NCI-H774 (cell line): Measurements from ENCODE around the gene CCDC192.

ENCODE experiments used
- DNase-seq: peaks from one replicate; lab custom pipeline; 2025; lab: John Stamatoyannopoulos, UW

CCDC192 gene

DNA sequence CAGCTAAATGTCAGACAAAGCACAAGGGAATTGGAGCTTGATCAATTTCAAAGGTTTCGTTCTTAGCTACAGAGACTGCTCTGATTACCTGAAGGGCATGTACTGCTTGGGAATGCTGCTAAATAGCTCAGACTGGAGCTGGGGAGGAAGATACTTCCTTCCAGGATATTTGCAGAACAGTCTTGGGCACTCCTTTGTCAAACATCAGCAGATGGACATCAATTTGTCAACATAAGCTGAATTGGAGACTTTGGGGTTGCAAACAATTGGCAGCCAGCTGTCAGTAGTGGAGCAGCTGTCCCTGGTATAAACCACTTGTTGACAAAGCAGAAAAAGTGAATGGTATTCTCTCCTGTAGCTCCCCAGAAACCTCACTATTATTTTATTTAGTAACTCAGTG, 182.0 kb downstream of the CCDC192 start:
- peak; percentile 43 for DNase-seq

DNA sequence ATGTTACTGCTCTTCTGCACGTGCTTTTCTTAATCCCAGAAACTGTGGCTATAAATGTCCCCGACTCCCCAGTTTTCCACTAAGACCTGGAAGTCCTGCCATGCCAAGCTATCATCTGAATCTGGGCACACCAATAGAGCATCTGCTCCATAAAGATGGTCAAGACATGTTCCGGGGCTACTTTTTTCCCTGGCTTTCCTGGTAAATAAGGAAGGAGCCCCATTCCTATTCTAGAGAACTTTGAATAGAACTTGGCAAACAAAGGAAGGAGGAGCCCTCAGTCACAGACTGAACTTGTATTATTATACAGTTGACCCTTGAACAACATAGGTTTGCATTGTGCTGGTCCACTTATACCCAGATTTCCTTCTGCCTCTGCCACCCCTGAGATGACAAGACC, 182.9 kb downstream of the CCDC192 start:
- no peak for DNase-seq

- DNase-seq = no peak
Observed at GRCh38 chr5:127887282-127887681, 184.1 kb downstream of the CCDC192 start.

DNA sequence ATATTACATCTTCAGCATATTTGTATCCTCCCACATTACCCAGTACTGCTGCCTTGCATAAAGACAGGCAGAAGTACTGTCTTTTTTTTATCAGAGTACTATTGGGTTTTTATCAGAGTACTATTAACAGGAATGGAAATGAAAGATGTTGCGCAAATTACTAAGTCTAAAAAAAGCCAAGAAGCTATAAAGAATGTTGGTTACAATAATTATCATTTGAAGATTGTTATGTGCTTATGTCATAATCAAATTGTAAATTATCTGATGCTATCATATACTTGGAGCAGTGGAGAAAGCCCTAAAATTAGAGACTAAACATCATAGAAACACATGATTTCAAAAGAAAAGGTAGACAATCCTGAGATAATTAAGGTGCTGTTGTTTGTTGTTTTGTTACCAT, 188.8 kb downstream of the CCDC192 start:
- no peak for DNase-seq

DNA sequence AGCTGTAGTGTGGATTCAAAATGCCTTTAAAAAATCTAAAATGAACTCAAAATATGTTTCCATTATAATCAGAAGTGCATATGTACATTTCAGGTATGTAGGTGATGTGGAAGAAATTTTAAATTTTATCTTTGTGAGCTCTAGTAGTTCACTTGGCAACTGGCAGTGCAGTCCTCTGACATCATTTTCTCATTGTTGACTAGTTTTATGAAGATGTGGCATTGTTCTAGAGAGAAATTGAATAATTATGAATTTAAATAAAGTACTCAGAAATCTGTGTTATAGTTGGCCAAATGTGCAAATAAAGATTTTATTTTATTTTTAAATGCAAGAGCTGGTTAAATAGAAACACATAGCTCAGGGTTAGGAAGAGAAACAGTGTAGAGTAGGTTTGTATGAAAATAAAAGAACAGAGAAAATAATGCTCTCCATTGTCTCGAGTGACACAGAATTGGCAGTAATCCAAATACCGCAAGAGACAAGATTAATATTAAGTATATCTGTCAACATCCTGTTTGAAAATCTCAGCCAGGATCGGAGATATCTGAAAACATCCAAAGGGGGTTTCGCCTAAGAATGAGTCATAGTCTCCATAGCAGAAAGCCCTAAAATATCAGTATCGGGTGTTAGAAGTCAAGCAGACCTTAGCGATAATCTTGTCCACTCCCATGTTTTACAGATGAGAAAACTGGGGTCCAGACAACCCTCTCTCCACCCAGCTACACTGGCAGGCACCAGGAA, 189.4 kb downstream of the CCDC192 start:
- DNase-seq = no peak

DNA sequence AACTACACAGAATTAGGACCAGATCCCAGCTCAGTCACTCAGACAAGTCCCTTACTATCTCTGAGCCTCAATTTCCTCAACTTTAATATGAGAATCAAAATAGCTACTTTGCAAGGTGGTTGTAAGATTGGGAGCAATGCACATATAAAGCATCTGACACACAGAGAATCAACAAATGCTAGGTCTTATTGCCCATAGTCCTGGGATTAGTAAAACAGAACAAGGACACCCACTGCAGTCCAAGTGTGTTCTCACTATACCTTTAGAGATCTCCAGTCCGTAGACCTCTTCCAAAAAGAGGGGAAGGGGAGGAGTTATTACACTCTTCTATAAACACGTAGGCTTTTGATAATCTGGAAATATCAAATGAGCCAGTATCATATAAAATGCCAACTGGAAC, 190.0 kb downstream of the CCDC192 start:
- no peak for DNase-seq

DNA sequence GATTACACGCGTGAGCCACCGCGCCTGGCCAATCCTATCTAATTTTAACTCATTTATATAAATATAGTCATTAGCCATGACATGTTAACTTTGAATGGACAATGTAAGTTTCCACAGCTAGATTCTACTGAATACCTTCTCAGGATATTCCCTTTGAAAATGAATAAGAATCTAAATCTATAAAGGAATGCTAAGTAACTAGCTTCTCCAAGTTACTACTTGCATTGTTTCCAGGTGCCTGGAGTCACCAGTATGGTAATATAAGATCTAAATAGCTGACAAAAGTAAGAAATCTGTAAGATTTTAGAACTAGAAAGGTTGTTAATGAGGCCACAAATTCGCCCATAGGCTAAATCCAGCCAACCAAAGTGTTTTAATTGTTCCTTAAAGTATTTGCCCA, 191.3 kb downstream of the CCDC192 start:
- no peak for DNase-seq

GRCh38 chr5:127898551-127899213, 195.5 kb downstream of the CCDC192 start:
- no peak for DNase-seq

GRCh38 chr5:127899214-127899610, 196.0 kb downstream of the CCDC192 start:
- DNase-seq = no peak

DNA sequence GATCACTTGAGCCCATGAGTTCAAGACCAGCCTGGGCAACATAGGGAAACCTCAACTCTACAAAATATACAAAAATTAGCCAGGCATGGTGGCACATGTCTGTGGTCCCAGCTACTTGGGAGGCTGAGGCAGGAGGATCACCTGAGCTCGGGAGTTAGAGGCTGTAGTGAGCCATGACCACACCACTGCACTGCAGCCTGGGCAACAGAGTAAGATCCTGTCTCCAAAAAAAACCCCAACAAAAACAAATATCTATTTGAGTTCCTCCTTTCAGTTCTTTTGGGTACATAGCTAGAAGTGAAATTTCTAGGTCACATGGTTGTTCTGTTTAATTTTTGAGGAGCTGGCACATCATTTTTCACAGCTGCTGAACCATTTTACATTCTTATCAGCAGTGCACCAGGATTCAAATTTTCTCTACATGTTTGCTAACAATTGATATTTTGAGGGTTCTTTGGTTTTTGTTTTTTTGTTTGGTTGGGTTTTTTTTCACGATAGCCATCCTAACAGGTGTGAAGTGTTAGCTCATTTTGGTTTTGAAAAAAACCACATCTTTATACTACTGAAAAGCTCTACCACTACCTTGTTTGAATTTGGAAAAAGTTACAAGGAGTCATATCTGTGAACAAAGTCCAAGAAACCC, 203.5 kb downstream of the CCDC192 start:
- DNase-seq = no peak

- no peak for DNase-seq
Observed at GRCh38 chr5:127907907-127908306, 204.7 kb downstream of the CCDC192 start.

DNA sequence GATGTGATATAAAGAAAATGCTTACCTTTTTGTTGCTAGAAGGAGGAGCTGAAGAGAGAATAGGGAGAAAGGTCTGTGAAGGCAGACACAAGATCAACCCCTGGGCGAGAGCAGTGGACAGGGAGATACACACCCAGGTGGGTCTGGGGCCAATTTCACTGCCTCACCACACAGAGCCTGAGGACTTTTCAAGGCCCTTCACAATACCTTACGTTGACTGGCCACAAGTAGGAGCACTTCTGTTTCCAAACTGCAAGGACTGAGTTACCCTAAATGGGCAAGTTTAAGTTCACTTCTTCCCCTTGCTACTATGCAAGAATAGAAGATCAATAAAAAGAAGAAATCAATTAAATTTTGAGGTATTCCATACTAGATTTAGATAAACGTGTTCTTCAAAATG, 205.9 kb downstream of the CCDC192 start:
- no peak for DNase-seq

GRCh38 chr5:127909821-127910220, 206.6 kb downstream of the CCDC192 start:
- no peak for DNase-seq

- DNase-seq = no peak
Observed at GRCh38 chr5:127910307-127910956, 207.2 kb downstream of the CCDC192 start.

DNA sequence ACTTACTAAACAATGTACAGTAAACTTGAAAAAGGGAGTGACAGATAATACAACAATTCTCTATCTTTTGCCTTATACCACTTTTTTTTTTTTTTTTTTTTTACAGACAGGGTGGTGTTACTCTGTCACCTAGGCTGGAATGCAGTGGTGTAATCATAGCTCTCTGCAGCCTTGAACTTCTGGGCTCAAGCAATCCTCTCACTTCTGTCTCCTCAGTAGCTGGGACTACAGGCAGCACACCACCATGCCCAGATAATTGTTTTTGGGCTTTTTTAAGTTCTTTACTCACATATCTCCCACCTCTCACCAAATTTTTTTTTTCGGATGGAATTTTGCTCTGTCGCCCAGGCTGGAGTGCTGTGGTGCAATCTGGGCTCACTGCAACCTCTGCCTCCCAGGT, 208.4 kb downstream of the CCDC192 start:
- no peak for DNase-seq

- DNase-seq = no peak
Observed at GRCh38 chr5:127912411-127912810, 209.2 kb downstream of the CCDC192 start.

GRCh38 chr5:127916885-127917573, 213.8 kb downstream of the CCDC192 start:
- no peak for DNase-seq

- no peak for DNase-seq
Observed at GRCh38 chr5:127919006-127919796, 216.0 kb downstream of the CCDC192 start.

- DNase-seq = no peak
Observed at GRCh38 chr5:127919818-127920217, 216.6 kb downstream of the CCDC192 start.

- DNase-seq = no peak
Observed at GRCh38 chr5:127920936-127921335, 217.7 kb downstream of the CCDC192 start.

DNA sequence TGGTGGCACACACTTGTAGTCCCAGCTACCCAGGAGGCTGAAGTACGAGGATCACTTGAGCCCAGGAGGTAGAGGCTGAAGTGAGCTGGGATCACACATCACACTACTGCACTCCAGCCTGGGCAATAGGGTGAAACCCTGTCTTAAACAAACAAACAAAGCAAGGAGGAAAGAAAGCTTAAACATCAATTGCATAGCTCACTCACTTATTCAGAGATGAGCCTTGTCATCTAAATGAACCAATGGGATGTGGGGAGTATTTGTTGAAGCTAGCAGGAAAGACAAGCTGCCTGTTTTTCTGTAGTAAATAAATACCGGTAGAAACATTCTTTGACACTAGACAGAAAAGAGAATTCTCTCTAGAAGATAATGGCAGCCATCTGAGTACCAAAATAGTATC, 219.4 kb downstream of the CCDC192 start:
- no peak for DNase-seq
